ENCODE data around the gene ZNF483. TPM values are rescaled to one million over a fixed set of nuclear protein-coding genes. Genes with fewer than 3 reads are reported as not detected.

Gene ZNF483
- total and polyA plus RNA-seq, 2 of the 4 experiments (the other 2 are of a cell fraction) = 0.10 to 0.90 TPM

- no peaks in the 10 kb centered on the region for H3K79me1 ChIP-seq (ENCODE audit: low read depth in 1 of 2, low read length in 2 of 2)
- no peak overlapping the region for H3K4me2 ChIP-seq (ENCODE audit: low read depth, low read length)
- no peaks in the 10 kb centered on the region for H3K9me1 ChIP-seq (ENCODE audit: insufficient read depth, low read length)
- ATAC-seq (ENCODE audit: low read depth) = no peak
- ChIA-PET CTCF (interaction anchor here (0.5 to 0.6 kb wide), 2 partner anchors 8 to 17 kb away, joined by 3 to 4 read pairs; partner anchors contain the start of gene DNAJC25), POLR2A (ENCODE audit: unreplicated experiment) (no interaction called here)
- H4K91ac ChIP-seq (ENCODE audit: insufficient read depth, low read depth, low read length) = no peak overlapping the region
- no peaks in the 10 kb centered on the region for H3K9me3 ChIP-seq (ENCODE audit: control insufficient read depth, insufficient read depth, low read length)
- TF ChIP-seq CTCF (conservative IDR thresholded peaks at IDR 0.05; ENCODE audit: low read depth, low read length) (no peak), CHD1 (IDR thresholded peaks at IDR 0.05; ENCODE audit: low read depth, low read length) (no peak), MXI1 (IDR thresholded peaks at IDR 0.05; ENCODE audit: borderline replicate concordance, low read depth, low read length) (no peak), RFX5 (IDR thresholded peaks at IDR 0.05; ENCODE audit: low read depth, low read length) (no peak), MAFK (IDR thresholded peaks at IDR 0.05; ENCODE audit: low read depth, low read length) (no peak), BHLHE40 (IDR thresholded peaks at IDR 0.05; ENCODE audit: low read depth, low read length) (no peak), NFE2L2 (IDR thresholded peaks at IDR 0.05; ENCODE audit: low read depth, low read length) (no peak), SMC3 (IDR thresholded peaks at IDR 0.05; ENCODE audit: low read depth, low read length) (no peak), RCOR1 (IDR thresholded peaks at IDR 0.05; ENCODE audit: insufficient replicate concordance, low read length) (no peak), FOS (IDR thresholded peaks at IDR 0.05; ENCODE audit: low read depth, low read length) (no peak)
- TF ChIP-seq, protein P1, sequence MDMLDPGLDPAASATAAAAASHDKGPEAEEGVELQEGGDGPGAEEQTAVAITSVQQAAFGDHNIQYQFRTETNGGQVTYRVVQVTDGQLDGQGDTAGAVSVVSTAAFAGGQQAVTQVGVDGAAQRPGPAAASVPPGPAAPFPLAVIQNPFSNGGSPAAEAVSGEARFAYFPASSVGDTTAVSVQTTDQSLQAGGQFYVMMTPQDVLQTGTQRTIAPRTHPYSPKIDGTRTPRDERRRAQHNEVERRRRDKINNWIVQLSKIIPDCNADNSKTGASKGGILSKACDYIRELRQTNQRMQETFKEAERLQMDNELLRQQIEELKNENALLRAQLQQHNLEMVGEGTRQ (IDR thresholded peaks at IDR 0.05; ENCODE audit: low read depth, low read length) = no peak
- no peak overlapping the region for H2AFZ ChIP-seq (replicated peaks; ENCODE audit: low read length, poor library complexity)
- WGBS, 2 experiments (ENCODE audit: extremely low coverage in 2 of 2, insufficient read length in 1 of 2) = no CpG with 5 or more reads among the region's 4 CpGs
- H2BK20ac ChIP-seq (ENCODE audit: low read depth, low read length) = no peak overlapping the region
- intact Hi-C loops (cut with micrococcal nuclease) = no loop called here
- H3K23ac ChIP-seq (ENCODE audit: low read depth, low read length) = no peak overlapping the region
- no peak overlapping the region for H2BK15ac ChIP-seq (ENCODE audit: low read depth, low read length)
- no peak for DNase-seq
- H4K5ac ChIP-seq (ENCODE audit: low read depth, low read length) = no peak overlapping the region
- H4K20me1 ChIP-seq (ENCODE audit: insufficient read depth, low read length) = no peaks in the 10 kb centered on the region
- no peak overlapping the region for H3K18ac ChIP-seq (ENCODE audit: low read depth, low read length)
- H3K14ac ChIP-seq (replicated peaks; ENCODE audit: low read depth, low read length) = no peak overlapping the region
- no peak overlapping the region for H3K9ac ChIP-seq (ENCODE audit: low read depth, low read length)
- no peak overlapping the region for H2BK5ac ChIP-seq (ENCODE audit: low read depth, low read length, poor library complexity, severe bottlenecking)
- dilution Hi-C loops (cut with HindIII; ENCODE audit: low sequenced_read_pairs, unreplicated experiment) = no loop called here
- H3K4me1 ChIP-seq (ENCODE audit: control insufficient read depth, insufficient read depth, low read length) = no peaks in the 10 kb centered on the region
- in situ Hi-C loops (cut with MboI; ENCODE audit: low sequenced_read_pairs) = no loop called here
- no peak overlapping the region for H2AK9ac ChIP-seq (replicated peaks; ENCODE audit: low read depth, low read length, poor library complexity)
- no peak overlapping the region for H3K4me3 ChIP-seq (ENCODE audit: insufficient read depth, low read depth, low read length)
- no peaks in the 10 kb centered on the region for H3K36me3 ChIP-seq (ENCODE audit: control insufficient read depth, insufficient read depth, low read length)
- no peak overlapping the region for H2BK120ac ChIP-seq (ENCODE audit: low read depth, low read length)
- H3K27me3 ChIP-seq (ENCODE audit: control insufficient read depth, insufficient read depth, low read length) = peaks cover 33% of the 10 kb centered on the region
- H4K8ac ChIP-seq (ENCODE audit: low read depth in 2 of 2, low read length in 2 of 2) = no peak overlapping the region
- H2AK5ac ChIP-seq (ENCODE audit: low read depth, low read length) = no peak overlapping the region
- no peak overlapping the region for H3K4ac ChIP-seq (ENCODE audit: low read depth, low read length)
- H3K56ac ChIP-seq (ENCODE audit: extremely low read depth, insufficient read depth, low read length) = no peak overlapping the region
- H3K27ac ChIP-seq (ENCODE audit: insufficient read depth, low read length) = no peak overlapping the region
- BruUV-seq (replicated peaks) = no TSS peak
These were observed 88.6 kb downstream of the ZNF483 start for GRCh38 chr9:111613436-111614040.

Data from IMR-90 (cell line).